SK-N-DZ (cell line): ENCODE data around the gene CDIP1.
A peak's percentile ranks its signal among the peaks of the same experiment; 100 is the strongest.

ENCODE experiments used
- DNase-seq: peaks from one replicate; pipeline ENCODE4 v3.0.0-alpha.2; 2015; ENCODE audit warnings: low spot score

CDIP1 gene

GRCh38 chr16:4514606-4515005, 24.0 kb downstream of the CDIP1 start:
- no peak for DNase-seq

GRCh38 chr16:4513881-4514280, 24.7 kb downstream of the CDIP1 start:
- DNase-seq = no peak

GRCh38 chr16:4513086-4513860, 25.3 kb downstream of the CDIP1 start:
- DNase-seq = no peak

- DNase-seq = no peak
These were observed 26.1 kb downstream of the CDIP1 start for GRCh38 chr16:4512473-4512872.

- peak; percentile 70 for DNase-seq
These were observed 27.0 kb downstream of the CDIP1 start for GRCh38 chr16:4511441-4512082.

- DNase-seq = no peak
These were observed 27.7 kb downstream of the CDIP1 start for GRCh38 chr16:4510747-4511426.

- DNase-seq = no peak
These were observed 28.4 kb downstream of the CDIP1 start for GRCh38 chr16:4510131-4510530.

- DNase-seq = no peak
These were observed 29.2 kb downstream of the CDIP1 start for GRCh38 chr16:4509420-4509819.

- no peak for DNase-seq
These were observed 29.8 kb downstream of the CDIP1 start for GRCh38 chr16:4508806-4509205.

GRCh38 chr16:4507588-4508345, 30.8 kb downstream of the CDIP1 start:
- DNase-seq = no peak

GRCh38 chr16:4506450-4506849, 32.1 kb downstream of the CDIP1 start:
- peak; percentile 72 for DNase-seq

- DNase-seq = no peak
These were observed 33.0 kb downstream of the CDIP1 start for GRCh38 chr16:4505356-4506147.

GRCh38 chr16:4501071-4501478, 37.5 kb downstream of the CDIP1 start:
- no peak for DNase-seq

GRCh38 chr16:4500272-4500671, 38.3 kb downstream of the CDIP1 start:
- no peak for DNase-seq

GRCh38 chr16:4499196-4499555, 39.4 kb downstream of the CDIP1 start:
- no peak for DNase-seq

- no peak for DNase-seq
These were observed 39.9 kb downstream of the CDIP1 start for GRCh38 chr16:4498546-4499195.

- no peak for DNase-seq
These were observed 42.3 kb downstream of the CDIP1 start for GRCh38 chr16:4496305-4496704.

GRCh38 chr16:4495766-4496165, 42.8 kb downstream of the CDIP1 start:
- no peak for DNase-seq

- no peak for DNase-seq
These were observed 43.7 kb downstream of the CDIP1 start for GRCh38 chr16:4494746-4495490.

- DNase-seq = no peak
These were observed 46.7 kb downstream of the CDIP1 start for GRCh38 chr16:4491898-4492297.
